Measurements from ENCODE around the gene ARID4A. TPM values are rescaled to one million over a fixed set of nuclear protein-coding genes. Genes with fewer than 3 reads are reported as not detected.

Gene ARID4A
- total and polyA plus RNA-seq, 2 experiments from 2014 or later: 15.9 to 17.2 TPM

DNA sequence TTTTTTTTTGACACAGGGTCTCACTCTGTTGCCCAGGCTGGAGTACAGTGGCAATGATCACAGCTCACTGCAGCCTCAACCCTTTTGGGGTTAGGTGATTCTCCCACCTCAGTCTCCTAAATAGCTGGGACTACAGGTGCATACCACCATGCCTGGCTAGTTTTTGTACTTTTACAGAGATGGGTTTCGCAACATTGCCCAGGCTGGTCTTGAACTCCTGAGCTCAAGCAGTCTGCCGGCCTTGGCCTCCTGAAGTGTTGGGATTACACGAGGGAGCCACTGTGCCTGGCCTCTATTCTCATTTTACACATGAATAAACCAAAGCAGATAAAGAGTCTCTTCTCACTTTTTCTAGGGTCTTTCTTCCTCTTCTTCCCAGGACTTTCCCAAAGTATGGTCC lies 100.5 kb downstream of the ARID4A start:
- Histone ChIP-seq H4K20me1 (ENCODE audit: insufficient read depth, poor library complexity, severe bottlenecking) (no peaks in the 10 kb centered on the region), H3K79me2 (no peaks in the 10 kb centered on the region), H3K9me2 (replicated peaks; ENCODE audit: insufficient read depth) (no peaks in the 10 kb centered on the region), H2AFZ (no peak overlapping the region), H3K27me3 (no peaks in the 10 kb centered on the region), H3K4me2 (no peak overlapping the region), H3K27ac (no peak overlapping the region), H3K36me3 (replicated peaks; ENCODE audit: insufficient read depth, low read depth) (no peaks in the 10 kb centered on the region), H3K4me3 (no peak overlapping the region), H3K9me3 (ENCODE audit: low read depth) (no peaks in the 10 kb centered on the region), H3K4me1 (ENCODE audit: insufficient read depth) (peaks cover 4% of the 10 kb centered on the region)
- 90% methylated on average over 3 of the region's 3 CpGs for WGBS (ENCODE audit: low lambda C conversion rate, missing lambda C conversion rate)
- DNase-seq (ENCODE audit: low spot score): no peak
- TF ChIP-seq EZH2 (IDR thresholded peaks at IDR 0.05; ENCODE audit: borderline replicate concordance) (no peak), EZH2phosphoT487 (IDR thresholded peaks at IDR 0.05; ENCODE audit: low read depth, severe bottlenecking, unreplicated experiment) (no peak), CTCF (IDR thresholded peaks at IDR 0.05; ENCODE audit: poor library complexity) (no peak)

- Histone ChIP-seq H3K4me3 (no peak overlapping the region), H3K9me3 (ENCODE audit: low read depth) (no peaks in the 10 kb centered on the region), H2AFZ (no peak overlapping the region), H3K27me3 (no peaks in the 10 kb centered on the region), H3K27ac (no peak overlapping the region), H4K20me1 (ENCODE audit: insufficient read depth, poor library complexity, severe bottlenecking) (no peaks in the 10 kb centered on the region), H3K4me2 (no peak overlapping the region), H3K79me2 (no peaks in the 10 kb centered on the region), H3K4me1 (ENCODE audit: insufficient read depth) (peaks cover under 1% of the 10 kb centered on the region), H3K36me3 (replicated peaks; ENCODE audit: insufficient read depth, low read depth) (no peaks in the 10 kb centered on the region), H3K9me2 (replicated peaks; ENCODE audit: insufficient read depth) (no peaks in the 10 kb centered on the region)
- WGBS (ENCODE audit: low lambda C conversion rate, missing lambda C conversion rate): 78% methylated on average over 3 of the region's 3 CpGs
- TF ChIP-seq CTCF (IDR thresholded peaks at IDR 0.05; ENCODE audit: poor library complexity) (no peak), EZH2phosphoT487 (IDR thresholded peaks at IDR 0.05; ENCODE audit: low read depth, severe bottlenecking, unreplicated experiment) (no peak), EZH2 (IDR thresholded peaks at IDR 0.05; ENCODE audit: borderline replicate concordance) (no peak)
- DNase-seq (ENCODE audit: low spot score): no peak
Observed at GRCh38 chr14:58401587-58401986, 103.2 kb downstream of the ARID4A start.

GRCh38 chr14:58408681-58409215 lies 110.4 kb downstream of the ARID4A start:
- Histone ChIP-seq H3K9me2 (replicated peaks; ENCODE audit: insufficient read depth) (no peaks in the 10 kb centered on the region), H3K4me2 (no peak overlapping the region), H3K27ac (no peak overlapping the region), H3K79me2 (peaks cover 2% of the 10 kb centered on the region), H3K4me3 (no peak overlapping the region), H3K4me1 (ENCODE audit: insufficient read depth) (no peaks in the 10 kb centered on the region), H3K36me3 (replicated peaks; ENCODE audit: insufficient read depth, low read depth) (peaks cover 5% of the 10 kb centered on the region), H4K20me1 (ENCODE audit: insufficient read depth, poor library complexity, severe bottlenecking) (no peaks in the 10 kb centered on the region), H3K27me3 (no peaks in the 10 kb centered on the region), H2AFZ (no peak overlapping the region), H3K9me3 (ENCODE audit: low read depth) (no peaks in the 10 kb centered on the region)
- TF ChIP-seq EZH2 (IDR thresholded peaks at IDR 0.05; ENCODE audit: borderline replicate concordance): no peak
- TF ChIP-seq EZH2phosphoT487 (IDR thresholded peaks at IDR 0.05; ENCODE audit: low read depth, severe bottlenecking, unreplicated experiment): no peak
- no peak for TF ChIP-seq CTCF (IDR thresholded peaks at IDR 0.05; ENCODE audit: poor library complexity)
- WGBS (ENCODE audit: low lambda C conversion rate, missing lambda C conversion rate): 95% methylated on average over 3 of the region's 3 CpGs
- DNase-seq (ENCODE audit: low spot score): no peak

Measured in hepatocyte (in vitro differentiated cells).